ENCODE measurements around the gene NMU.
"Not testable (repeated sequence)": the region's sequence is repeated elsewhere in the genome, so short reads cannot be mapped to it uniquely, and the experiment has no call there.

NMU gene

DNA sequence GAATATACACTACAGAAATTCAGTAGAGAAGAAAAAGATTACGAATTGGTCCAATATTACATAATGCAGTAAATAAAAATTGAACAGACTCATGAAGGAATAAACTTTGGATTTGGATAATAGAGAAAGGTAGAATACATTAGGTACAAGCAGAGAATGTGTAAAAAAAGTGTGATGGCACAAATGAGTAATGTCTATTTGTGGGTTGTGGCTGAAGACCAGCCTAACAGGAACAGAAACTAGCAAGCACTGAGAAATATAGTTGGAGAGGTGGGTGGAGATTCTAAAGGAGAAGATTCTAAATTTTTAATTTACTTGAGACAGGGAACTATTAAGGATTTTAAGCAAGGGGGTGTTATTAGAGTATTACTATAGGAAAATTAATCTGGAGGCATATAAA, 74.2 kb downstream of the NMU start:
- no peak for DNase-seq (ENCODE audit: low read depth in 3 of 3, low spot score in 1 of 3)

- no peak for DNase-seq (ENCODE audit: low read depth in 3 of 3, low spot score in 1 of 3)
These were observed 76.0 kb downstream of the NMU start for GRCh38 chr4:55560096-55560495.

DNA sequence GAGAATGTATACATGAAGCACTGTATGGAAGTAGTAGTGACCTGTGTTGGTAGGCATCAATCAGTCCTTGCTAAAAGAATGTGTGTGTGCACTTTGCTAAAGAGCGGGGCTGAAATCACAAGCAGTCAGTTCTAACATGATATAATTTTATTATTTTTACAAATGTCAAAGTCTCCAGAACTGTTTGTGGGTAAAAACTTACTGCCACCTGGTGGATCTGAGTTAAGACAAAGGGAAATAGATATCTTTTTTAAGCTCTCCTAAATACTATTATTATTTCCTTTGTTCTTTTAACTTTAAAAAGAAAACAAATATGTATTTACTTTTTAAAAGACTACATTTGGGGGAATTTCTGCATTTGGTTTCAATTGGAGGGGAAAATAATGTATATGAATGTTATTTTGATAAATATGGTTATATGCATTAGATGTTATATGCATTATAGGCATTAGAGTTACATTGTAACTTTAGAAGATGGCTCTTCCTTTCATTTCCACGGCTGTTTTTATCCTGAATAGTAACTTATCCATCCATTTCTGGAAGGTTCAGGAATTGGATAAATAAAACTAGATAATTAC, 81.6 kb downstream of the NMU start:
- no peak for DNase-seq (ENCODE audit: low read depth in 3 of 3, low spot score in 1 of 3)

GRCh38 chr4:55553441-55554201, 82.5 kb downstream of the NMU start:
- no peak for DNase-seq (ENCODE audit: low read depth in 3 of 3, low spot score in 1 of 3)

DNA sequence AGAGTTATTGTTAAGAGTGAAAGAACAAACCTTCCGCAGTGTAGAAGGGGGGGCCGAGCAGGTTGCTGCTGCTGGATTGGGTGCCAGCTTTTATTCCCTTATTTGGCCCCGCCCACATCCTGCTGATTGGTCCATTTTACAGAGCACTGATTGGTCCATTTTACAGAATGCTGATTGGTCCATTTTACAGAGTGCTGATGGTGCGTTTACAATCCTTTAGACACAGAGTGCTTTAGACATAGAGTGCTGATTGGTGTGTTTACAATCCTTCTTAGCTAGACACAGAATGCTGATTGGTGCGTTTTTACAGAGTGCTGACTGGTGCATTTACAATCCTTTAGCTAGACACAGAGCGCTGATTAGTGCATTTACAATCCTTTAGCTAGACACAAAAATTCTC, 84.1 kb downstream of the NMU start:
- not testable (repeated sequence) for DNase-seq (ENCODE audit: low read depth in 3 of 3, low spot score in 1 of 3)

- DNase-seq (ENCODE audit: low read depth in 3 of 3, low spot score in 1 of 3) = no peak
These were observed 86.2 kb downstream of the NMU start for GRCh38 chr4:55549888-55550287.

DNA sequence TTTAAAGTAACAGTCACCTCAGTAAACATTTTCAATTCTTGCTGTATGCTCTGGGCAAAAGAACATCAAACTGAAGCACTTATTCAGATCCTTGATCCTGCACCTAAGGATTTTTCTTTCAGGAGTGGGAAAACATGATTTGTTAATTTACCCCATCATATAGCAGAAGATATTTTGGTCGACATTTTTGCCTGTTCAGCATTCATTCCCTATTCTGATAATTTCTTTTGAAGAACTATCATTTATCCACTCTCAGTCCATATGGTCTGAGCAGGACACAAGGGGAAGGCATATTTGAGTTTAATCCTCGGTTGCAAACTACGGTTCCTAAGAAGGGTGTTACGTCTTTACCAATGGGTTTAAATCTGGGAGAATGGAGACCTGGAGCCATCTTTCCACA, 88.2 kb downstream of the NMU start:
- no peak for DNase-seq (ENCODE audit: low read depth in 3 of 3, low spot score in 1 of 3)

- no peak for DNase-seq (ENCODE audit: low read depth in 3 of 3, low spot score in 1 of 3)
These were observed 88.7 kb downstream of the NMU start for GRCh38 chr4:55547466-55547770.

GRCh38 chr4:55546756-55547465, 89.2 kb downstream of the NMU start, which contains the start of gene CLOCK:
CLOCK (minus strand) TSS chr4:55546909; CDS start chr4:55482785, 64,124 bp downstream.
- peak; percentile 50 to 75 (median 69) for DNase-seq (ENCODE audit: low read depth in 3 of 3, low spot score in 1 of 3)

DNA sequence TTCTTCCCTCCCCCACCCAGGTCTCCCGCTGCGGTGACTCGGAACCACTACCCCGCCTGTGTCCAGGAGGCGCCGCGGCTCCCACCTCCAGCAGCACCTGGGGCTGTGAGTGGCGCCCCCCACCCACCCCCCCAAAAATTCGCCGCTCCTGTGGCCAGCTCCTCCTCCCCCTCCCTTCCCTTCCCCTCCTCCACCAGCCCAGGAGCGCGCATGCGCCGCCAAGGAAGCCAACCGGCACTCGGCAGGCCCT, 89.7 kb downstream of the NMU start:
- no peak for DNase-seq (ENCODE audit: low read depth in 3 of 3, low spot score in 1 of 3)

DNA sequence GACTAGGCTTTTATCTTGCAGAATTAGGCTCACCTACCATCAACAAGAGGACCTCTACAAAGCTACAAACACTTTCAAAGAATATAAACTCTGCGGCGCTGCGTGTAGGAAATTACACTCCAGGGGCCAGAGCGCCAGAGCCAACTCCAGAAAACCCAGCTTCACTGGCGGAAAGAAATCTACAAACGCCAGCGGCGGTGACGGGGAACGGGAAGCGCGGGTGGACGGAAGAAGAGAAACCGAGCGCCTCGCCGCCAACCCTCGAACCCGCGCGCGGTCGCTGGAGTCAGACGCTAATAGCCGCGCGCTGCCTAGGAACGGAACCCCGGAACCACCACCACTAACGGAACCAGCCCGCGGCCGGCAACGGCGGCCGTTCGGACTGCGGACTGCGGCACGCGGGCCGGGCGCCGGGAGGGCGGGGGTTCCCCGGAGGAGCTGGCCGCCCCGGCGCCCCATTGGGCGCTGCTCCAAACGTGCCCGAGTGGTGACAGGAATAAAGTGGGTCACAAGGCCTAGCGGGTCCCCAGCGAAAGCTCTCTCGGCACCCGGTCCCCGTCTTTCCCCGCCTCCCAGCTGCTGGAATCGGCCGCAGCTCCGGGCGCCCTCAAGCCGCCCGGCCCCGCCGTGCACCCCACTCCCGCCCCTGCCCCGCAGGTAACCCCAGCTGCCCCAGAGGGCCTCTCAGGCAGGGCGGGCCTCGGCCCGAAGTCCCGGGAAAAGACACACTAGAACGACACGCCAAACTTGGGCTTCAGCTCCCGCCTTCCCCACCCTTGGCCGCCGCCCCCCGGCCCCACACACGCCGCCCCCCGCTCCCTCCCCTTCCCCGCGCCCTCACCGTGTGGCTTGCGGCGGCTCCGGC, 90.2 kb downstream of the NMU start:
- peak; percentile 7 to 49 (median 20) for DNase-seq (ENCODE audit: low read depth in 3 of 3, low spot score in 1 of 3)
